ENCODE data around the gene RPN2.
"Not testable (repeated sequence)": the region's sequence is repeated elsewhere in the genome, so short reads cannot be mapped to it uniquely, and the experiment has no call there.

The RPN2 gene

GRCh38 chr20:37178839-37179682 is at the start of gene RPN2, which contains the start of gene MROH8:
TSS of gene RPN2 (plus strand) at chr20:37179330. CDS start at chr20:37179357, 27 bp downstream.
TSS of gene MROH8 (minus strand) at chr20:37179548.
- DNase-seq (ENCODE audit: low read depth), result peak; percentile 85

- no peak for DNase-seq (ENCODE audit: low read depth)
Measured at GRCh38 chr20:37131486-37131885, 47.6 kb upstream of the RPN2 start.

- DNase-seq (ENCODE audit: low read depth), result no peak
Measured at GRCh38 chr20:37133952-37134351, 45.2 kb upstream of the RPN2 start.

- DNase-seq (ENCODE audit: low read depth), result no peak
Measured at GRCh38 chr20:37137547-37137946, 41.6 kb upstream of the RPN2 start.

- DNase-seq (ENCODE audit: low read depth), result peak; percentile 20
Measured at GRCh38 chr20:37142708-37143107, 36.4 kb upstream of the RPN2 start.

GRCh38 chr20:37144856-37145404 is 34.2 kb upstream of the RPN2 start:
- DNase-seq (ENCODE audit: low read depth), result no peak

- DNase-seq (ENCODE audit: low read depth), result no peak
Measured at GRCh38 chr20:37147250-37147649, 31.9 kb upstream of the RPN2 start.

GRCh38 chr20:37150864-37151263 is 28.3 kb upstream of the RPN2 start:
- not testable (repeated sequence) for DNase-seq (ENCODE audit: low read depth)

GRCh38 chr20:37151529-37151928 is 27.6 kb upstream of the RPN2 start:
- no peak for DNase-seq (ENCODE audit: low read depth)

GRCh38 chr20:37152284-37152683 is 26.8 kb upstream of the RPN2 start:
- DNase-seq (ENCODE audit: low read depth), result no peak

GRCh38 chr20:37154684-37155298 is 24.3 kb upstream of the RPN2 start:
- DNase-seq (ENCODE audit: low read depth), result no peak

- DNase-seq (ENCODE audit: low read depth), result no peak
Measured at GRCh38 chr20:37155987-37156386, 23.1 kb upstream of the RPN2 start.

- no peak for DNase-seq (ENCODE audit: low read depth)
Measured at GRCh38 chr20:37158248-37158647, 20.9 kb upstream of the RPN2 start.

GRCh38 chr20:37160683-37161082 is 18.4 kb upstream of the RPN2 start:
- no peak for DNase-seq (ENCODE audit: low read depth)

GRCh38 chr20:37161830-37162549 is 17.1 kb upstream of the RPN2 start:
- DNase-seq (ENCODE audit: low read depth), result no peak

GRCh38 chr20:37162646-37163045 is 16.5 kb upstream of the RPN2 start:
- DNase-seq (ENCODE audit: low read depth), result no peak

- no peak for DNase-seq (ENCODE audit: low read depth)
Measured at GRCh38 chr20:37163832-37164554, 15.1 kb upstream of the RPN2 start.

GRCh38 chr20:37165031-37165430 is 14.1 kb upstream of the RPN2 start:
- no peak for DNase-seq (ENCODE audit: low read depth)

GRCh38 chr20:37166867-37167266 is 12.3 kb upstream of the RPN2 start:
- DNase-seq (ENCODE audit: low read depth), result no peak

GRCh38 chr20:37172836-37173235 is 6.3 kb upstream of the RPN2 start:
- DNase-seq (ENCODE audit: low read depth), result no peak

GRCh38 chr20:37179683-37180524 is 774 bp downstream of the RPN2 start:
- no peak for DNase-seq (ENCODE audit: low read depth)

All from GM04503 (cell line).